ENCODE data around the gene THUMPD2.

The THUMPD2 gene

GRCh38 chr2:39712953-39713352 lies 66.1 kb downstream of the THUMPD2 start:
- no peak for DNase-seq (ENCODE audit: low read depth)
- TF ChIP-seq CTCF (conservative IDR thresholded peaks at IDR 0.05; ENCODE audit: control insufficient read depth, insufficient read depth, low read depth, low read length): no peak
- H3K4me3 ChIP-seq (ENCODE audit: control insufficient read depth, low read depth, low read length): no peak overlapping the region

DNA sequence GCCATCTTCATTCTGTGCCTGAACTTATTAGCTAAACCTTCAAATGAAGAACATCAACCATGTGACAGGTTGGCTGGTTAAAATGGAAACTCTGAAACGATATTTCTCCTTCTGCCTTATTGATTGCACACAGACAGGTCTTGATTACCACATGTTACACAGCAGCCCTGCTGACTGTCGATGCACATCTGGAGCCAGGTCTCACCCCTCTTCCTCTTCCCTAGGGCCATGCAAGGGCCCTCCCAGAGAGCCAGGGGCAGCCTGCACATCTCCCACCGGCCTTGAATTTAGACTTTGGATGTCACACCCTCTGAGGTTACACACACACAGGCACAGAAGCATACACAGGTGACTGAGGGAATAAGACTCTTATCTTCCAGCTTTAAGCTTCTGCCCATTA lies 68.3 kb downstream of the THUMPD2 start:
- no peak for DNase-seq (ENCODE audit: low read depth)
- TF ChIP-seq CTCF (conservative IDR thresholded peaks at IDR 0.05; ENCODE audit: control insufficient read depth, insufficient read depth, low read depth, low read length): no peak
- no peak overlapping the region for H3K4me3 ChIP-seq (ENCODE audit: control insufficient read depth, low read depth, low read length)

DNA sequence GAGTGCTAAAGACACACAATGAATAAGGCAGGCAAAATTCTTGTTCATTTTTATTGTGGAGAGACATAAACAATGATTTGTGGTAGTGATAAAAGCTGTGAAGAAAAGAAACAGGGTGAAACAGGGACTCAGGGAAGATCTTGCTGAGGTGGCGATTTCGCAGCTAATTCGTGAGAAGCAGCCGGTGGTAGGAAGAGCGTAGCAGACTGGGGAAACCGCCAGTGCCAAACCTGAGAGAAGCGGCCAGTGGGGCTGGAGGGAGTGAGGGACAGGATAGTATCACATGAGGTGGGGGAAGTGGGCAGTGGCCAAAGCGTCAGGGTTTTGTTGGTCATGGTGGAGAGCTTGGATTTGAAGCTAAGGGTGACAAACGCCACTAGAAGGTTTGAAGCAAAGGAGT lies 71.1 kb downstream of the THUMPD2 start:
- DNase-seq (ENCODE audit: low read depth): no peak
- no peak overlapping the region for H3K4me3 ChIP-seq (ENCODE audit: control insufficient read depth, low read depth, low read length)
- no peak for TF ChIP-seq CTCF (conservative IDR thresholded peaks at IDR 0.05; ENCODE audit: control insufficient read depth, insufficient read depth, low read depth, low read length)

- H3K4me3 ChIP-seq (ENCODE audit: control insufficient read depth, low read depth, low read length): no peak overlapping the region
- TF ChIP-seq CTCF (conservative IDR thresholded peaks at IDR 0.05; ENCODE audit: control insufficient read depth, insufficient read depth, low read depth, low read length): no peak
- DNase-seq (ENCODE audit: low read depth): no peak
These were observed 72.1 kb downstream of the THUMPD2 start for GRCh38 chr2:39706945-39707344.

DNA sequence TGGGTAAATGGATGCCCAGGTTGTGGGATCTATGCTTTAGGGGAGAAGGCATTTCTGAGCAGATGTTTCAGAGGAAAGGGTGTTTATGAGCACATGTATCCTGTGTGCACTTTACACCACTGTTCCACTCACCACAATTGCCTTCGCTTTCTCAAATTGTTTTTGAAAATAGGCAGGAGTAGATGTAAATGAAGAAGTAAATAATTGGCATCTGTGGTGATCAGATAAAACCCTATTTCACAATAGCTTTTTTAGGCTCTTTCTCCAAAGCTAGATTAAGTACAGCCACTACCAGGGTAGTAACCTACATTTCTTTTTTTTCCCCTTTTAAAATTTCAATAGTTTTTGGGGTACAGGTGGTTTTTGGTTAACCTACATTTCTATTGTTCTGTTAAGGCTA lies 72.7 kb downstream of the THUMPD2 start:
- TF ChIP-seq CTCF (conservative IDR thresholded peaks at IDR 0.05; ENCODE audit: control insufficient read depth, insufficient read depth, low read depth, low read length): no peak
- no peak overlapping the region for H3K4me3 ChIP-seq (ENCODE audit: control insufficient read depth, low read depth, low read length)
- no peak for DNase-seq (ENCODE audit: low read depth)

DNA sequence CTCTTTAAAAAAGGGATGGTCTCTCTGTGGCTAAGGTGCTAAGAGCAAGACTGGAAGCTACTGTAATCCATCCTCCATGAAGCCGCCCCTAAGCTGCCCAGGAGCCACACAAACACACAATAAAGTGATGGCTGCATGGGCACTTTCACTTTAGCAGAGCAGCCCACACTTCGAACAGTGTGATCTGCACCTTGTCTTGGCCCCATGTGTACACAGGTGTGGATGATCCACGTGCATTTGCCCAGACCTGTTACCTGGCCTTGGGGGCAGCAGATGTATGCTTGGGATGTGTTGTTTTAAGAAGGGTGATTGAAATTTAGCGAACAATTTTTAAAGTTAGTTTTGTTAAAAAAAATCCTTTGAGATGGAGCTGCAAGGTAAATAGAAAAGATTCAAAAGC lies 73.4 kb downstream of the THUMPD2 start:
- no peak for TF ChIP-seq CTCF (conservative IDR thresholded peaks at IDR 0.05; ENCODE audit: control insufficient read depth, insufficient read depth, low read depth, low read length)
- H3K4me3 ChIP-seq (ENCODE audit: control insufficient read depth, low read depth, low read length): no peak overlapping the region

DNA sequence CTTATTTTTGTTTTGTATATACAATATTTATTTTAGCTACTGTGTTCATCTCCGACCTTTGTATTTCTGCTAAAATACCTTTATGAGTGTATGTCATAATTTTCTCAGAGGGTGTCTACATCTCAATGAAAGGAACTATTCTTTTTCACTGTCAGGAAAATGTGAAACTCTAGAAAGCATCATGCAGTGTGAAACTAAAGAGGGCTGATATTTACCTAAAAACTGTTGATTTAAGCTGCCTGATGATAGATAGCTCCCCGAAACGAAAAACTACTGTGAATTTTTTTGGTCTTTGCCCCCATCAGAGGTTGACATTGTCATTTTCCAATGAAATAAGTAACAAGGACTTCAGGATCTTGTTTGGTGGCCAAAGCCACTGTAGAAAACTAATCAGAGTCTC lies 74.5 kb downstream of the THUMPD2 start:
- no peak overlapping the region for H3K4me3 ChIP-seq (ENCODE audit: control insufficient read depth, low read depth, low read length)
- no peak for TF ChIP-seq CTCF (conservative IDR thresholded peaks at IDR 0.05; ENCODE audit: control insufficient read depth, insufficient read depth, low read depth, low read length)
- no peak for DNase-seq (ENCODE audit: low read depth)

More for the DNA sequence above, 73.4 kb downstream of the THUMPD2 start:
- no peak for DNase-seq (ENCODE audit: low read depth)

All from fibroblast of mammary gland (primary cell).